HG03571 (cell line): ENCODE data around the gene CHRNB1.
A peak's percentile ranks its signal among the peaks of the same experiment; 100 is the strongest.

Experiments used
- ATAC-seq: cut with Tn5 transposase; IDR thresholded peaks from one replicate; pipeline ENCODE4 v1.9.1; 2021; ENCODE audit not compliant: unreplicated experiment

The CHRNB1 gene

GRCh38 chr17:7444682-7445618, at the start of gene CHRNB1:
TSS of gene CHRNB1 (plus strand) at chr17:7445061. CDS start at chr17:7445128, 67 bp downstream.
- no peak for ATAC-seq

GRCh38 chr17:7396147-7396546, 48.7 kb upstream of the CHRNB1 start:
- no peak for ATAC-seq

GRCh38 chr17:7398612-7399011, 46.2 kb upstream of the CHRNB1 start:
- no peak for ATAC-seq

GRCh38 chr17:7403043-7403726, 41.7 kb upstream of the CHRNB1 start:
- no peak for ATAC-seq

- no peak for ATAC-seq
Observed at GRCh38 chr17:7403727-7403976, 41.2 kb upstream of the CHRNB1 start.

GRCh38 chr17:7403977-7404736, 40.7 kb upstream of the CHRNB1 start, which contains the start of gene TMEM256:
TSS of gene TMEM256 (minus strand) at chr17:7404097. CDS start at chr17:7404084, 13 bp downstream.
- peak; percentile 84 for ATAC-seq

GRCh38 chr17:7404737-7405349, 40.0 kb upstream of the CHRNB1 start:
- peak; percentile 25 for ATAC-seq

- no peak for ATAC-seq
Observed at GRCh38 chr17:7405350-7406234, 39.3 kb upstream of the CHRNB1 start.

GRCh38 chr17:7406235-7406825, 38.5 kb upstream of the CHRNB1 start:
- ATAC-seq, result no peak

GRCh38 chr17:7407082-7407481, 37.8 kb upstream of the CHRNB1 start:
- ATAC-seq, result no peak

GRCh38 chr17:7407485-7408251, 37.2 kb upstream of the CHRNB1 start, which contains the start of gene NLGN2:
TSS of gene NLGN2 (plus strand) at chr17:7407845. CDS start at chr17:7408256, 411 bp downstream.
- ATAC-seq, result no peak

GRCh38 chr17:7408252-7408727, 36.6 kb upstream of the CHRNB1 start:
- no peak for ATAC-seq

- no peak for ATAC-seq
Observed at GRCh38 chr17:7408863-7409262, 36.0 kb upstream of the CHRNB1 start.

- ATAC-seq, result no peak
Observed at GRCh38 chr17:7409716-7410115, 35.1 kb upstream of the CHRNB1 start.

- no peak for ATAC-seq
Observed at GRCh38 chr17:7410634-7411426, 34.0 kb upstream of the CHRNB1 start.

GRCh38 chr17:7411427-7411750, 33.5 kb upstream of the CHRNB1 start:
- no peak for ATAC-seq

GRCh38 chr17:7413346-7413985, 31.4 kb upstream of the CHRNB1 start:
- ATAC-seq, result no peak

GRCh38 chr17:7414837-7415236, 30.0 kb upstream of the CHRNB1 start:
- no peak for ATAC-seq
